Measurements from ENCODE around the gene CPAMD8. TPM values are rescaled to one million over a fixed set of nuclear protein-coding genes. Genes with fewer than 3 reads are reported as not detected.

The CPAMD8 gene
- total RNA-seq, 4 donors from 2014 or later, result 4.7 to 39.6 (median 11.2) TPM

- DNase-seq (ENCODE audit: low spot score) (no peak), ATAC-seq (ENCODE audit: low FRiP score) (no peak)
These were observed 133.0 kb downstream of the CPAMD8 start for GRCh38 chr19:16893686-16893989.

GRCh38 chr19:16892868-16893685, 133.5 kb downstream of the CPAMD8 start:
- DNase-seq (ENCODE audit: low spot score) (no peak), ATAC-seq (ENCODE audit: low FRiP score) (no peak)
- no peak for TF ChIP-seq CTCF (IDR thresholded peaks at IDR 0.05)

More at GRCh38 chr19:16893686-16893989, 133.0 kb downstream of the CPAMD8 start:
- TF ChIP-seq CTCF (IDR thresholded peaks at IDR 0.05), result no peak

GRCh38 chr19:16892436-16892835, 134.2 kb downstream of the CPAMD8 start:
- DNase-seq (ENCODE audit: low spot score) (no peak), ATAC-seq (ENCODE audit: low FRiP score) (no peak)
- TF ChIP-seq CTCF (IDR thresholded peaks at IDR 0.05), result no peak

GRCh38 chr19:16891696-16892382, 134.8 kb downstream of the CPAMD8 start:
- DNase-seq (ENCODE audit: low spot score) (no peak), ATAC-seq (ENCODE audit: low FRiP score) (no peak)
- TF ChIP-seq CTCF (IDR thresholded peaks at IDR 0.05), result no peak

DNA sequence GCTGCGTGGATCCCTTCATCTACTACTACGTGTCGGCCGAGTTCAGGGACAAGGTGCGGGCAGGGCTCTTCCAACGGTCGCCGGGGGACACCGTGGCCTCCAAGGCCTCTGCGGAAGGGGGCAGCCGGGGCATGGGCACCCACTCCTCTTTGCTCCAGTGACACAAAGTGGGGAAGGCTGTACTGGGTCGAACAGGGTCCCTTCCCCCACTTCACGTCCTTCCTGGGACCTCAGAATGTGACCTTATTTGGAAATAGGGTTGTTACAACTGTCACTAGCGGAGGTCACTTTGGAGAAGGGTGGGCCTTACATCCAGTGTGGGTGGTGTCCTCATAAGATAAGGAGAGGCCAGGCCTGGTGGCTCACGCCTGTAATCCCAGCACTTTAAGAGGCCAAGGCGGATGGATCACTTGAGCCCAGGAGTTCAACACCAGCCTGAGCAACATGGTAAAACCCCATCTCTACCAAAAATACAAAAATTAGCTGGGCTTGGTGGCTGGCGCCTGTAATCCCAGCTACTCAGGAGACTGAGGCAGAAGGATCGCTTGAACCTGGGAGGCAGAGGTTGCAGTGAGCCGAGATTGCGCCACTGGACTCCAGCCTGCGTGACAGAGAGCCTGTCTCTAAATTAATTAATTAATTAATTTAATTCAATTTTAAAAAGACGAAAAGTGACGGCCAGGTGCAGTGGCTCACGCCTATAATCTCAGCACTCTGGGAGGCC, 136.0 kb downstream of the CPAMD8 start:
- DNase-seq (ENCODE audit: low spot score) (no peak), ATAC-seq (ENCODE audit: low FRiP score) (no peak)
- TF ChIP-seq CTCF (IDR thresholded peaks at IDR 0.05), result no peak

GRCh38 chr19:16889883-16890460, 136.6 kb downstream of the CPAMD8 start:
- ATAC-seq (ENCODE audit: low FRiP score) (no peak), DNase-seq (ENCODE audit: low spot score) (no peak)
- no peak for TF ChIP-seq CTCF (IDR thresholded peaks at IDR 0.05)

Measured in omental fat pad (tissue), 4 donors.